ENCODE results near the gene SPRR1B. TPM values are rescaled to one million over a fixed set of nuclear protein-coding genes. Genes with fewer than 3 reads are reported as not detected.

SPRR1B gene
- total RNA-seq, 2 donors from 2014 or later: not detected

DNA sequence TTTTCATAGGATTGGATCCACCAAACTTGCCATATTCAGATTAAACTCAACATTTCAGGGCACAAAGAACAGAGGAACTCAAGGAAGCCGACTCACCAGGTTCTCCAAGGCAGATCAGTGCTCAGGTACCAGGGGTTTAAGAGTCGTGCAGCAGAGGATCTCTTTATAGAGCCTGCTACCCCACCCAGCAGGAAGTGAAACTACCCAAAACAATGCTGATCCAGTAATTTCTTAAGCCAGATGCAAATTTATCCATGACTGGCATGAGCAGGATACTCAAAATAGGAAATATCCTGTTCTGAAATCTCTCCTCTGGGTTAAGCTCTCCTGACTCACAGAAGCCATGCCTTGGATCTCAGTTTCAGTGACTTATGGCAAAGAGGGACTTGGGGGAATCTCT is 26.4 kb downstream of the SPRR1B start, which contains the start of gene SPRR2A:
Gene SPRR2A (minus strand): TSS at position 138 of the 400 bp plus-strand sequence. CDS start 777 bp downstream, outside the sequence.
- H3K4me1 Mint-ChIP-seq (ENCODE audit: low read depth): no peaks in the 10 kb centered on the region
- no peak within 1 kb of the TSS for H3K27ac Mint-ChIP-seq
- DNase-seq: no peak
- ATAC-seq (replicated peaks in 1 of 2): no peak
- H3K36me3 Mint-ChIP-seq (ENCODE audit: insufficient read depth in 2 of 2): no peaks in the 10 kb centered on the region
- peaks cover 31% of the 10 kb centered on the region for H3K27me3 Mint-ChIP-seq (ENCODE audit: low read depth)
- no peaks in the 10 kb centered on the region for H3K9me3 Mint-ChIP-seq
- no peak within 1 kb of the TSS for H3K4me3 Mint-ChIP-seq

DNA sequence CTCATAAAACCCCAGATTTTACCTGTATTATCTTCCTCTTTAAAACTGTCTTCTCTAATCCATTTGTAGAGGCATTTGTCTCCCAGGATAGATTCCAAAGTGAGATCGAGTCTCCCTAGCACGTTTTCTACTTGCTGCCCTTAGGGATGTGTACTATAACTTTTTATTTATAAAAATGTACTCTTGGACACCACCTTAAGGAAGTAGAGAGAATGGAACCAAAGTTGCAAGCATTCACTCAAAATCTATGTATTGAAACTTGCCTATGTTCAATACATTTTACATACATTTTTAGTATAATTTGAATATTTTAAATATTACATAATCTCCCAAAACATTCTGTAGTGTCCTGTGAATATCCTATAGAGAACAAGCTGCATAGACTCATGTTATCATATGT is 27.2 kb downstream of the SPRR1B start:
- DNase-seq (no peak), ATAC-seq (replicated peaks in 1 of 2) (no peak)
- Mint-ChIP-seq H3K27ac (no peak overlapping the region), H3K36me3 (ENCODE audit: insufficient read depth in 2 of 2) (no peaks in the 10 kb centered on the region), H3K27me3 (ENCODE audit: low read depth) (peaks cover 25% of the 10 kb centered on the region), H3K4me3 (no peak overlapping the region), H3K4me1 (ENCODE audit: low read depth) (no peaks in the 10 kb centered on the region), H3K9me3 (no peaks in the 10 kb centered on the region)

DNA sequence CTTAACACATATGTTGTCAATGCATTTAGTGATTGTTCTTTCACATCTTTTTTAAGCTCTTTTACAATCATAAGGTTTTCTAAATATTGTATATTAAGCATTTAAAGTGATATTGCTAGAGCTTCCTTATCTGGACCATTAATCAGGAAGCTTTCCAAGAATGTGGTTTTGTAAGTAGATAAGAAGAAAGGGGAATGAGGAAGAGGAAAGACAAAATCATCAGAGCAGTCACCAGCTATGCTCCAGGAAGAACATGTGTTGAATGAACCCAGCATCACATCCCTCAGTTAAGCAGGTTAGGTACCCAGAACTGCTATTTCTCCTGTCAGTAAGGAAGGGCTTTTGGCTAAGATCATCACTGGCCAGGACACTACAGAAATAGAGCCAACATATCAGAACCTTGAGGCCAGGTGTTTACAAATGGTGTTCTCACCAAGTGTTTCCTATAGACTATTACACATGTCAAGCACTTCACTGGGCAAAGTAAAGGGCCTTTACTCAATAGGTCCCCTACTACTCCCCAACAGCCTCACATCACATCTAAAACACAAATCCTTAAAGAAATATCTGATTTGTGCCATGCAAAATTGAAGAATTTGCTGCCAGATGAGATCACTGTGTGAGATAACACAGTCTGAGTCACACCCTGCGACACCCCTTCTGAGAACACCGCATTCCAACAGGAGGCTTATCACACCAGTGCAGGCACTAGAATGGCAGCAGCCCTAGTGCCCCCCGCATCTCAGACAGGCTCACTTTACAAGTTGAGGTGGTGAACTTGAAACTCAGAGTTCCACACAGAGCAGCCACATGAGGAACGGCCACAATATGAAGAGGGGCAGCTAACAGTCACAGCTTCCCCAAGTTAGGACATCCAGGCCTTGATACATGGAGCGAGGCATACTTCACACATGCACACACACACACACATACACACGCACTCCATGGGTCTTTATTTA is 28.1 kb downstream of the SPRR1B start:
- no peak for DNase-seq
- Mint-ChIP-seq H3K27me3 (ENCODE audit: low read depth) (peaks cover 15% of the 10 kb centered on the region), H3K9me3 (no peaks in the 10 kb centered on the region), H3K4me1 (ENCODE audit: low read depth) (no peaks in the 10 kb centered on the region), H3K27ac (no peak overlapping the region), H3K36me3 (ENCODE audit: insufficient read depth in 2 of 2) (no peaks in the 10 kb centered on the region), H3K4me3 (no peak overlapping the region)
- ATAC-seq (replicated peaks in 1 of 2): no peak

DNA sequence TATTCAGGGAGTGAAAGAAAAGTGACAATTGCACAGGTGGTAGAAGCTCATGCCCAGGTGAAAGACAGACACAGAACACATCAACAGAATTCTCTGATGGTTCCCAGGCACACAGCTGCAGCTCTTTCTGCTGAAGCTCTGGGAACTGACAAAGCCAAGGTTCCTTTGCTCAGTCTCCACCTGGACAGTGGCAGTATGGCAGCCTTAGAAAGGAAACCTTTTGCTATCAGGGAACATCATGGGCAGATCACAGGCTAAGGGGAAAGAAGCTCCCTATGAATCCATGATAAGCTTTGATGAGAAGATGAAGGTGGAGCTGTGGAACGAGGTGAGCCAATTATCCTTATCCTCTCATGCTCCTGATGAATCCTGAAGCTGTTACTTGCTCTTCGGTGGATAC is 39.2 kb downstream of the SPRR1B start:
- Mint-ChIP-seq H3K27ac (no peak overlapping the region), H3K27me3 (ENCODE audit: low read depth) (peaks cover 20% of the 10 kb centered on the region), H3K4me1 (ENCODE audit: low read depth) (no peaks in the 10 kb centered on the region), H3K9me3 (no peaks in the 10 kb centered on the region), H3K4me3 (no peak overlapping the region), H3K36me3 (ENCODE audit: insufficient read depth in 2 of 2) (no peaks in the 10 kb centered on the region)
- ATAC-seq (replicated peaks in 1 of 2) (no peak), DNase-seq (no peak)

DNA sequence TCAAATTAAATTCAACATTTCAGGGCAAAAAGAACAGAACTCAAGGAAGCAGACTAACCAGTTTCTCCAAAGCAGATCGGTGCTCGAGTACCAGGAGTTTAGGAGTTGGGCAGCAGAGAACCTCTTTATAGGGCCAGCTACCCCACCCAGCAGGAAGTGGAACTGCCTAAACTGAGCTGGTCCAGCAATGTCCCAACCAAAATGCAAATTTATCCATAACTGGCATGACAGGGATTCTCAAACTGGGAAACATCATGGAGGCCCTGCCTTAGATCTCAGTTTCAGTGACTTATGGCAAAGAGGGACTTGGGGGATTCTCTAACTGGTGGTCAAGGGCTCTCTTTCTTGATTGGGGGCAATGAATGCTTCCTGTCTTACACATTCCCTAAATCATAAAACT is 40.5 kb downstream of the SPRR1B start, which contains the start of gene SPRR2B:
Gene SPRR2B (minus strand): TSS at position 101 of the 400 bp plus-strand sequence. CDS start 772 bp downstream, outside the sequence.
- DNase-seq (no peak), ATAC-seq (replicated peaks in 1 of 2) (no peak)
- Mint-ChIP-seq H3K36me3 (ENCODE audit: insufficient read depth in 2 of 2) (no peaks in the 10 kb centered on the region), H3K27me3 (ENCODE audit: low read depth) (peaks cover 14% of the 10 kb centered on the region), H3K27ac (no peak within 1 kb of the TSS), H3K4me1 (ENCODE audit: low read depth) (no peaks in the 10 kb centered on the region), H3K9me3 (no peaks in the 10 kb centered on the region), H3K4me3 (no peak within 1 kb of the TSS)

DNA sequence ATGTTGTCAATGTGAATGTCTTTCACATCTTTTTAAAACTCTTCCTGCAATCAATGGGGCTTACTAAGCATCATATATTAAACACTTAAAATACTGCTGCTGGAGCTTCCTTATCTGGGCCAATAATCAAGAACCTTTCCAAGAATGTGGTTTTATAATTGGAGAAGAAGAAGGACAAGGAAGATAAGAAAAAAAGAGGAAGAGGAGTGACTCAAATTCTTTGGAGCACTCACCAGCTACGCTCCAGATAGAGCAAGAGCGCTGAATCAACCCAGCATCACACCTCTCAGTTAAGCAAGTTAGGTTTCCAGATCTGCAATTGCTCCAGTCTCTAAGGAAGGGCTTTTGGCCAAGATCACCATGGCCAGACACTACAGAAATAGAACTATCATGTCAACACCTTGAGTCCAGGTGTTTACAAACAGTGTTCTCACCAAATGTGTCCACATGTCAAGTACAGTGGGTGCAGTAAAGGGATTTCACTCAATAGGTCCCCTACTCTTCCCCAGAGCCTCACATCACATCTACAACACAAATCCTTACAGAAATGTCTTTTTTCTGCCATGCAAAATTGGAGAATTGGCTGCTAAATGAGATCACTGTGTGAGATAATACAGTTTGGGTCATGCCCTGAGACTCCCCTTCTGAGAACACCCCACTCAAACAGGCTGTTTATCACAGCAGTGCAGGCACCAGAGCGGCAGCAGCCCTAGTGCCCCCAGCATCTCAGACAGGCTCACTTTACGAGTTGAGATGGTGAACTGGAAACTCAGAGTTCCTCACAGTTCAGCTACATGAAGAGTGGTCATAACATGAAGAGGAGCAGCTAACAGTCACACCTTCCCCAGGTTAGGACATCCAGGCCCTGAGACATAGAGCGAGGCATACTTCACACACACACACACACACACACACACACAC is 42.1 kb downstream of the SPRR1B start:
- Mint-ChIP-seq H3K27ac (no peak overlapping the region), H3K4me3 (no peak overlapping the region), H3K27me3 (ENCODE audit: low read depth) (peaks cover 18% of the 10 kb centered on the region), H3K36me3 (ENCODE audit: insufficient read depth in 2 of 2) (no peaks in the 10 kb centered on the region), H3K4me1 (ENCODE audit: low read depth) (no peaks in the 10 kb centered on the region), H3K9me3 (no peaks in the 10 kb centered on the region)
- ATAC-seq (replicated peaks in 1 of 2): no peak
- no peak for DNase-seq

DNA sequence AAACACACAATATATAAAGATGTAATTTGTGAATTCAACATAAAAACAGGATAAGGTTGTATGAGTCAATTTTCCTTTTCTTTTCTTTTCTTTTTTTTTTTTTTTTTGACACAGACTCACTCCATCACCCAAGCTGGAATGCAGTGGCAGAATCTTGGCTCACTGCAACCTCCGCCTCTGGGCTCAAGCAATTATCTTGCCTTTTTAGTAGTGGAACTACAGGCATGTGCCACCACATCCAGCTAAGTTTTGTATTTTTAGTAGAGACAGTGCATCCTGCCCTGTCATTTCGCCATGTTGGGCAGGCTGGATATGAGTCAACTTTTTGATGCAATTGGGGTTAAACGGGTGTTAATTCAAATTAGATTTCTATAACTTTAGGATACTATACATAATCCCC is 50.7 kb downstream of the SPRR1B start:
- Mint-ChIP-seq H3K4me1 (ENCODE audit: low read depth) (no peaks in the 10 kb centered on the region), H3K36me3 (ENCODE audit: insufficient read depth in 2 of 2) (no peaks in the 10 kb centered on the region), H3K27ac (no peak overlapping the region), H3K9me3 (peaks cover 0 to 2% of the 10 kb centered on the region in 2 donors), H3K27me3 (ENCODE audit: low read depth) (peaks cover 14% of the 10 kb centered on the region), H3K4me3 (no peak overlapping the region)
- DNase-seq (no peak), ATAC-seq (replicated peaks in 1 of 2) (no peak)

Other genes with a start within 250 kb of the SPRR1B start
- gene LCE1E, start 244.9 kb upstream of the SPRR1B start, total RNA-seq: not detected
- gene LCE1D, start 234.5 kb upstream of the SPRR1B start, total RNA-seq: not detected
- not detected for gene LCE1C, start 224.6 kb upstream of the SPRR1B start, total RNA-seq
- not detected for gene LCE1B, start 219.2 kb upstream of the SPRR1B start, total RNA-seq
- not detected for gene LCE1A, start 203.7 kb upstream of the SPRR1B start, total RNA-seq
- not detected for gene LCE6A, start 188.3 kb upstream of the SPRR1B start, total RNA-seq
- not detected for gene LCE7A, start 171.2 kb upstream of the SPRR1B start, total RNA-seq
- gene SMCP, start 152.9 kb upstream of the SPRR1B start, total RNA-seq: not detected
- gene IVL, start 122.7 kb upstream of the SPRR1B start, total RNA-seq: not detected
- gene SPRR5, start 84.0 kb upstream of the SPRR1B start, total RNA-seq: not detected
- not detected for gene SPRR4, start 60.6 kb upstream of the SPRR1B start, total RNA-seq
- gene SPRR1A, start 47.1 kb upstream of the SPRR1B start, total RNA-seq: not detected
- gene SPRR3, start 29.5 kb upstream of the SPRR1B start, total RNA-seq: not detected
- gene SPRR2D, start 9.9 kb downstream of the SPRR1B start, total RNA-seq: not detected
- not detected for gene SPRR2A, start 26.3 kb downstream of the SPRR1B start, total RNA-seq
- not detected for gene SPRR2B, start 40.4 kb downstream of the SPRR1B start, total RNA-seq
- gene SPRR2E, start 63.3 kb downstream of the SPRR1B start, total RNA-seq: not detected
- gene SPRR2F, start 82.3 kb downstream of the SPRR1B start, total RNA-seq: not detected
- gene SPRR2G, start 119.7 kb downstream of the SPRR1B start, total RNA-seq: not detected
- gene LELP1, start 172.2 kb downstream of the SPRR1B start, total RNA-seq: not detected
- not detected for gene PRR9, start 186.4 kb downstream of the SPRR1B start, total RNA-seq
- under 1 TPM in 1 of 2 donors, not detected in 1; 0.46 TPM for gene LORICRIN, start 228.5 kb downstream of the SPRR1B start, total RNA-seq

All from activated T-cell treated with anti-CD3 and anti-CD28 coated beads, Interleukin-2, amount 50 U/mL, for 72 hours (primary cell).